ENCODE measurements around the gene PCGF3.

The PCGF3 gene

GRCh38 chr4:710916-711315 is 5.3 kb downstream of the PCGF3 start:
- DNase-seq (ENCODE audit: extremely low spot score), result no peak
- no peak for TF ChIP-seq CTCF (IDR thresholded peaks at IDR 0.05; ENCODE audit: control extremely low read depth, extremely low read depth, low read depth, missing control alignments)
- CTCF ChIA-PET, result interaction anchor here (0.7 to 2.6 kb wide), 2 partner anchors 31 to 32 kb away, joined by 3 to 7 read pairs; no protein-coding TSS in a partner anchor
- POLR2A ChIA-PET, result no interaction called here

GRCh38 chr4:712093-712492 is 6.5 kb downstream of the PCGF3 start:
- DNase-seq (ENCODE audit: extremely low spot score), result no peak
- ChIA-PET CTCF (no interaction called here), POLR2A (no interaction called here)
- TF ChIP-seq CTCF (IDR thresholded peaks at IDR 0.05; ENCODE audit: control extremely low read depth, extremely low read depth, low read depth, missing control alignments), result no peak

- DNase-seq (ENCODE audit: extremely low spot score), result no peak
- ChIA-PET POLR2A (no interaction called here), CTCF (no interaction called here)
- TF ChIP-seq CTCF (IDR thresholded peaks at IDR 0.05; ENCODE audit: control extremely low read depth, extremely low read depth, low read depth, missing control alignments), result no peak
Measured at GRCh38 chr4:712916-713632, 7.4 kb downstream of the PCGF3 start.

- no peak for DNase-seq (ENCODE audit: extremely low spot score)
- CTCF ChIA-PET, result no interaction called here
- POLR2A ChIA-PET, result no interaction called here
- no peak for TF ChIP-seq CTCF (IDR thresholded peaks at IDR 0.05; ENCODE audit: control extremely low read depth, extremely low read depth, low read depth, missing control alignments)
Measured at GRCh38 chr4:714087-714486, 8.5 kb downstream of the PCGF3 start.

GRCh38 chr4:717601-718320 is 12.1 kb downstream of the PCGF3 start:
- no peak for TF ChIP-seq CTCF (IDR thresholded peaks at IDR 0.05; ENCODE audit: control extremely low read depth, extremely low read depth, low read depth, missing control alignments)
- POLR2A ChIA-PET, result no interaction called here
- CTCF ChIA-PET, result interaction anchor here (2.6 kb wide), 1 partner anchor 25 kb away, joined by 15 read pairs; no protein-coding TSS in a partner anchor
- no peak for DNase-seq (ENCODE audit: extremely low spot score)

GRCh38 chr4:718460-718859 is 12.8 kb downstream of the PCGF3 start:
- DNase-seq (ENCODE audit: extremely low spot score), result no peak
- TF ChIP-seq CTCF (IDR thresholded peaks at IDR 0.05; ENCODE audit: control extremely low read depth, extremely low read depth, low read depth, missing control alignments), result no peak
- ChIA-PET POLR2A (no interaction called here), CTCF (interaction anchor here (2.6 kb wide), 1 partner anchor 24 kb away, joined by 15 read pairs; no protein-coding TSS in a partner anchor)
